Type B pancreatic cell (in vitro differentiated cells): ENCODE results near the gene CRYL1. TPM values are rescaled to one million over a fixed set of nuclear protein-coding genes. Genes with fewer than 3 reads are reported as not detected.

Experiments
- DNase-seq: peaks from one replicate; pipeline ENCODE4 v3.0.0; 2021; ENCODE audit warnings: mixed read lengths; ENCODE audit not compliant: unreplicated experiment; ENCODE audit errors: extremely low spot score
- H3K27ac Mint-ChIP-seq: 2 replicates; pipeline ENCODE4 v1.8.0; 2021; ENCODE audit warnings: mild to moderate bottlenecking, mixed read lengths
- H3K27me3 Mint-ChIP-seq: 2 replicates; pipeline ENCODE4 v1.8.0; 2021; ENCODE audit warnings: mixed read lengths
- H3K36me3 Mint-ChIP-seq: 2 replicates; pipeline ENCODE4 v1.8.0; 2021; ENCODE audit warnings: mixed read lengths
- H3K4me1 Mint-ChIP-seq: one replicate; pipeline ENCODE4 v1.8.0; 2021; ENCODE audit warnings: mixed read lengths; ENCODE audit not compliant: unreplicated experiment
- H3K4me3 Mint-ChIP-seq: 2 replicates; pipeline ENCODE4 v1.8.0; 2021; ENCODE audit warnings: mild to moderate bottlenecking, mixed read lengths
- H3K9me3 Mint-ChIP-seq: 2 replicates; pipeline ENCODE4 v1.8.0; 2021; ENCODE audit warnings: mixed read lengths
- total RNA-seq: library from RNA; stranded (reverse); gene quantifications from 2 replicates; pipeline ENCODE4 v1.2.1, GENCODE V29; 2021; ENCODE audit warnings: low replicate concordance
- TF ChIP-seq, protein P1 (sequence below): fragments of 200-600 bp; sonication (generic); conservative IDR thresholded peaks from 2 replicates; pipeline ENCODE4 v1.5.0; 2021; ENCODE audit warnings: antibody characterized with exemption, mild to moderate bottlenecking

The CRYL1 gene
- total RNA-seq, 1 donor from 2014 or later: 20.2 TPM

GRCh38 chr13:20414546-20415305, 110.9 kb downstream of the CRYL1 start:
- no peak for DNase-seq
- Mint-ChIP-seq H3K36me3 (peaks cover 8% of the 10 kb centered on the region), H3K27me3 (peaks cover 9% of the 10 kb centered on the region), H3K4me3 (no peak overlapping the region), H3K27ac (no peak overlapping the region), H3K9me3 (peaks cover 3% of the 10 kb centered on the region), H3K4me1 (peaks cover 11% of the 10 kb centered on the region)
- TF ChIP-seq, protein P1, sequence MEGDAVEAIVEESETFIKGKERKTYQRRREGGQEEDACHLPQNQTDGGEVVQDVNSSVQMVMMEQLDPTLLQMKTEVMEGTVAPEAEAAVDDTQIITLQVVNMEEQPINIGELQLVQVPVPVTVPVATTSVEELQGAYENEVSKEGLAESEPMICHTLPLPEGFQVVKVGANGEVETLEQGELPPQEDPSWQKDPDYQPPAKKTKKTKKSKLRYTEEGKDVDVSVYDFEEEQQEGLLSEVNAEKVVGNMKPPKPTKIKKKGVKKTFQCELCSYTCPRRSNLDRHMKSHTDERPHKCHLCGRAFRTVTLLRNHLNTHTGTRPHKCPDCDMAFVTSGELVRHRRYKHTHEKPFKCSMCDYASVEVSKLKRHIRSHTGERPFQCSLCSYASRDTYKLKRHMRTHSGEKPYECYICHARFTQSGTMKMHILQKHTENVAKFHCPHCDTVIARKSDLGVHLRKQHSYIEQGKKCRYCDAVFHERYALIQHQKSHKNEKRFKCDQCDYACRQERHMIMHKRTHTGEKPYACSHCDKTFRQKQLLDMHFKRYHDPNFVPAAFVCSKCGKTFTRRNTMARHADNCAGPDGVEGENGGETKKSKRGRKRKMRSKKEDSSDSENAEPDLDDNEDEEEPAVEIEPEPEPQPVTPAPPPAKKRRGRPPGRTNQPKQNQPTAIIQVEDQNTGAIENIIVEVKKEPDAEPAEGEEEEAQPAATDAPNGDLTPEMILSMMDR: no peak

DNA sequence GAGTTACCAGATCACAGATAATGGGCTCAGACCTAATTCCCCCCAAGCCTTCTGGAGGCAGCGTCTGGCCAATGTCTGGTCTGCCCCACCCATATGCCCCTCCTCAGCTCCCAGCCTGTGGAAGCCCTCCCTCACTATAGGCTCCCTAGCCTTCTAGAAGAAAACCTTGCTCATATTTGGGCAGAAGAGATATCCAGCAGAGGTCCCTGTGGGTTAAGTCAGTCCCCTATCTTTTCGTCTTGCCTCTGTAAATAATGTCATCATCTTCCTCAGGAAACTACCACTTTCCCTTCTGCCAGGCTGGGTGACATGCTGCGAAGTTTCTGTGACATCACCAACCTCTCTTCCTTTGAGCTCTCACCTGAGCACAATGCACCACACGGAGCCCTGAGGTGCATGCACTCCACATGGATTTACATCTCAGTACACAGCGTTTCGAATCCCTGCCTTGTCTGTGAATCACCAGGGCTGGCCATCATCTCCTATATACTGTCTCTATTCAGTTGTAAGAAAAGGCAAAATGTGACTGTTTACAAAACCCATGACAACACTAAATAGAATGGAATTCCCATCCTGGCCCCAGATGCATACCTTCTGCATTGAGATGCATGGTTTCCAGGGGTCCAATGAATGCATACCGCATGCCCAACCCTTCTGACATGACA, 112.8 kb downstream of the CRYL1 start:
- no peaks in the 10 kb centered on the region for H3K9me3 Mint-ChIP-seq

GRCh38 chr13:20411638-20412342, 113.9 kb downstream of the CRYL1 start:
- Mint-ChIP-seq H3K4me3 (no peak overlapping the region), H3K27me3 (peaks cover 16% of the 10 kb centered on the region), H3K27ac (no peak overlapping the region), H3K36me3 (no peaks in the 10 kb centered on the region), H3K9me3 (no peaks in the 10 kb centered on the region), H3K4me1 (peaks cover 14% of the 10 kb centered on the region)
- DNase-seq: no peak
- TF ChIP-seq, protein P1: no peak

More for the DNA sequence above, 112.8 kb downstream of the CRYL1 start:
- Mint-ChIP-seq H3K27me3 (peaks cover 9% of the 10 kb centered on the region), H3K4me1 (peaks cover 12% of the 10 kb centered on the region), H3K36me3 (no peaks in the 10 kb centered on the region), H3K27ac (no peak overlapping the region), H3K4me3 (no peak overlapping the region)
- no peak for DNase-seq
- TF ChIP-seq, protein P1: no peak

- Mint-ChIP-seq H3K36me3 (no peaks in the 10 kb centered on the region), H3K4me1 (peaks cover 14% of the 10 kb centered on the region), H3K4me3 (no peak overlapping the region)
These were observed 114.9 kb downstream of the CRYL1 start for GRCh38 chr13:20410726-20411125.

DNA sequence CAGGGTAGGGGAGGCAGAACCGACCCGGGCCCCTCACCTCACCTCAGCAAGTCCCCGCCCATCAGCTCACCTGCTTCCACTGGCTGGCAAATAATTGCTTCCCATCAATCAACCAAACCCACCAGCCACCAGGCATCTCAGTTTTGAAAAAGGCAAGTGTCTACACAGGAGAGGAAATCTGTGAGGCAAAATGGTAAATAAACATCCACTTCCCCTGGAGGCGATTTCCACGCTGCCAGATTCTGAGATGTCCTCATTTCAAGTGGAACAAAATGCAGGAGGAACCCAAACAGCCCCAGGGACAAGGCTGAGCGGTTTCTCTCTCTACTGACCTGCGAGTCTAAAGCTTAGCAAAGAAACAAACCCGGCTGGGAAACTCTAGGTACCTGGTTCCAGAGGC, 117.5 kb downstream of the CRYL1 start:
- no peaks in the 10 kb centered on the region for H3K9me3 Mint-ChIP-seq
- H3K27ac Mint-ChIP-seq: no peak overlapping the region
- peaks cover 15% of the 10 kb centered on the region for H3K27me3 Mint-ChIP-seq
- no peak for DNase-seq
- H3K4me1 Mint-ChIP-seq: peaks cover 14% of the 10 kb centered on the region
- no peak overlapping the region for H3K4me3 Mint-ChIP-seq
- H3K36me3 Mint-ChIP-seq: no peaks in the 10 kb centered on the region
- TF ChIP-seq, protein P1: no peak

More at GRCh38 chr13:20410726-20411125, 114.9 kb downstream of the CRYL1 start:
- H3K27ac Mint-ChIP-seq: no peak overlapping the region
- TF ChIP-seq, protein P1: no peak
- DNase-seq: no peak
- no peaks in the 10 kb centered on the region for H3K9me3 Mint-ChIP-seq
- peaks cover 22% of the 10 kb centered on the region for H3K27me3 Mint-ChIP-seq
